Measurements from ENCODE around the gene EPB41L4B. TPM values are rescaled to one million over a fixed set of nuclear protein-coding genes. Genes with fewer than 3 reads are reported as not detected.

EPB41L4B gene
- total and polyA plus RNA-seq, 2 of the 13 experiments (the other 11 are each of a cell fraction or from before 2014, with no cell fraction given) = 17.6 to 22.1 TPM

GRCh38 chr9:109297899-109298298, 23.0 kb downstream of the EPB41L4B start (continued):
- TF ChIP-seq ZNF614 (CRISPR knock-in tag; IDR thresholded peaks at IDR 0.05; ENCODE audit: borderline replicate concordance) (no peak), PCBP1 (IDR thresholded peaks at IDR 0.05; ENCODE audit: borderline replicate concordance, low read depth, low read length) (no peak)

- H3K4me1 ChIP-seq (ENCODE audit: insufficient read depth, low read length) = peaks cover 20% of the 10 kb centered on the region
- 69% methylated on average over 4 of the region's 4 CpGs for WGBS (ENCODE audit: low lambda C conversion rate)
- no peak overlapping the region for H3K4me2 ChIP-seq (ENCODE audit: low read depth, low read length)
- no peaks in the 10 kb centered on the region for H3K9me3 ChIP-seq (ENCODE audit: low read length)
- DNase-seq (ENCODE audit: low spot score) = no peak
- TF ChIP-seq ZFP1 (CRISPR knock-in tag; IDR thresholded peaks at IDR 0.05) (no peak), ARID4A (CRISPR knock-in tag; IDR thresholded peaks at IDR 0.05; ENCODE audit: borderline replicate concordance) (no peak), FOXA3 (CRISPR knock-in tag; IDR thresholded peaks at IDR 0.05) (no peak)
- H3K79me2 ChIP-seq (ENCODE audit: insufficient read depth, low read length) = peaks cover 46% of the 10 kb centered on the region
- POLR2A ChIA-PET = no interaction called here
- no peak for ATAC-seq
- no peak overlapping the region for H3K4me3 ChIP-seq (replicated peaks in 1 of 3; ENCODE audit: insufficient read depth in 1 of 3, low read depth in 2 of 3, low read length in 3 of 3)
- H3K27me3 ChIP-seq (ENCODE audit: control insufficient read depth in 1 of 2, insufficient read depth in 2 of 2, low read length in 2 of 2) = no peaks in the 10 kb centered on the region
- in situ Hi-C loops (cut with HindIII; ENCODE audit: extremely low pct_ligation_motif_present, low pct_unique_long_range_greater_than_20kb) = no loop called here
- no peak for FAIRE-seq
- no peaks in the 10 kb centered on the region for H4K20me1 ChIP-seq (ENCODE audit: insufficient read depth, low read length)
- H3K36me3 ChIP-seq (replicated peaks in 1 of 2; ENCODE audit: control insufficient read depth in 1 of 2, insufficient read depth in 2 of 2, low read length in 2 of 2) = no peaks in the 10 kb centered on the region
- intact Hi-C loops (cut with micrococcal nuclease; ENCODE audit: unreplicated experiment) = no loop called here
- H3K27ac ChIP-seq (ENCODE audit: extremely low read length, insufficient read depth, low read length) = no peak overlapping the region
- BruUV-seq (replicated peaks) = no TSS peak
- no peak overlapping the region for H3K9ac ChIP-seq (ENCODE audit: insufficient read depth, low read depth, low read length)
- no peak overlapping the region for H2AFZ ChIP-seq (ENCODE audit: low read length)
- CTCF ChIA-PET (ENCODE audit: low intra/inter-chr PET ratio, low total read pairs) = no interaction called here
Measured at GRCh38 chr9:109295221-109296130, 25.4 kb downstream of the EPB41L4B start.

Measured in HepG2 (cell line).